GM18867 (cell line): ENCODE data around the gene CAPN7.

ENCODE experiments used
- ATAC-seq: cut with Tn5 transposase; IDR thresholded peaks from one replicate; pipeline ENCODE4 v1.9.1; 2021; ENCODE audit warnings: mild to moderate bottlenecking, moderate library complexity; ENCODE audit not compliant: unreplicated experiment

The CAPN7 gene

GRCh38 chr3:15294929-15295328 is 88.9 kb downstream of the CAPN7 start:
- ATAC-seq: no peak

DNA sequence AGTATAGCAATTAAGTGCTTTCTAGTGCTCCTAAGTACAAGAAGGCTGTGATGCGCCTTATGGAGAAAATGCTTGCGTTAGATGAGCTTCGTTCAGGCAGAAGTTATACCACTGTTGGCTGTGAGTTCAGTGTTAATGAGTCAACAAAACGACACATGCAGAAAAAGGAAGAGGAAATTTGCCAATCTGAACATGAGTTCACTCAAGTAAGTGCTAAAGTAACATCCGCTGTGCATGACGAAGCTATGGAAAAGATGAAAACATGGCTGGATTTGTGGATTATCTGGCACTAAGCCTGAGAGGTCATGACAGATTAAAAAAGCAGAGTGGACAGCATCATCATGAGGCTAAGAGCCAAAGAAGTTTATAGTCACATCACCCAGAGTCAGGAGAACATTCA is 89.5 kb downstream of the CAPN7 start:
- ATAC-seq: no peak

DNA sequence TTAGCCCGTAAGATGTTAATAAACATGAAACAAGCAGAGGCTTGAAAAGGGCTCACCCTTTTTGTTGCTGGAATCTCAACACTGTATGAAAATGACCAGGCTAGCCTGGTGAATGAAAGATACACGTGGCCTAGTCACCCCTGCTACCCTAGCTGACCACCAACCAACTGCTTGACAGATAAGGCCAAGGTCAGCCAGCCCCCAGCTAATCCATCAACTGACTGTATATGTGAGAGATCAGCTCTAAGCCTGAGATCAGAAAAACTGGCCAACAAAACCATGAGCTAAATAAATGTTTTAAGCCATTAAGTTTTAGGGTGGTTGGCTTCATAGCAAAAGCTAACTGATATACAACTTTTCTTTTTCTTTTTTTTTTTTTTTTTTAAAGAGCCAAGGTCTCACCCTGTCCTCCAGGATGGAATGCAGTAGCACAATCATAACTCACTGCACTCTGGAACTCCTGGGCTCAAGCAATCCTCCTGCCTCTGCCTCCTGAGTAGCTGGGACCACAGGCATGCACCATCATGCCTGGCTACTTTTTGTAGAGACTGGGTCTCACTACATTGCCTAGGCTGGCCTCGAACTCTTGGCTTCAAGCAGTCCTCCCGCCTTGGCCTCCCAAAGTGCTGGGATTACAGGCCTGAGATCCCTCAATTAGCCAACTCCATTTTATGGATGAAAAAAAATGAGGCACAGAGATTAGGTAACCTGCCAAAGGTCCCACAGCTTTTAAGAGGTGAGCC is 91.7 kb downstream of the CAPN7 start:
- no peak for ATAC-seq

GRCh38 chr3:15298504-15298903 is 92.5 kb downstream of the CAPN7 start:
- ATAC-seq: no peak

DNA sequence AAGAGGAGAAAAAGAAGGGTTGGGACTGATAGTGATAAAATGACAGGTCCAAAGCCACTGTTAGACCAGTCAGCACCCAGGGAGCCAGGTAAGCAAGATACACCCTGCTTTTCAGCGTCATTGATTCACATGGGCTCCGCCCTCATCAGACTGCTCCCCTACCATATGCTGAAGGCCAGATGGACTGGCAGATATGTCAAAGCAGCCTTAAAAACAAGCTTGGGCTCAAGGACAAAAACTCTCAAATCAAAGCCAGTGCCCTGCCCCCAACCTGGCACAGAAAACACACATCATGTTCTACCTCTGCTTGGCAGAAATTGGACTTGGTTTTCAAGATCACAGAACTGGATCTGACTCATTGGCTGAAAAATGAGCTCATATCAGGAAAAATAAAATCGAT is 93.0 kb downstream of the CAPN7 start:
- no peak for ATAC-seq

- no peak for ATAC-seq
Observed at GRCh38 chr3:15300323-15301078, 94.5 kb downstream of the CAPN7 start.

DNA sequence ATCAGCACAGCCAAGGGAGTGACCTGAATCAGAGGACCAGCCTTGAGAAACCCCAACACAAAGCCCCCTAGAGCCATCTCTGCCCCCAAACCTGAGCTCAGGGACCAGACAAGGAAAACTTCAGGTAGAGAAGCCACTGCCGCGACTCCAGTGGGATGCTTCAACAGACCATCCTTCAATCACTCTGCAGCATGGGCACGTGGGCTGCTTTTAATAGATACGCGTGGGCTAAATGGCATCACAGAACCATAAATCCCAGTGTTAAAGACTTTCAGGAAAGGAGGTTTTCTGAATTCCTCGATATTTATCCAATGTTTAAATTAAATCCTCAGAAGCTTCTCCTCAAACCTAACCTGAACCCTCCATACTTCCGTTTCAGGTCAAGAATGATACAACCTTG is 95.7 kb downstream of the CAPN7 start:
- ATAC-seq: no peak
